HEK293 (cell line): ENCODE measurements around the gene DDX56.

Source experiments
- CTCF ChIP-seq: fragments of 450-650 bp; formaldehyde crosslinking; IDR thresholded peaks from 2 replicates; pipeline ENCODE4 v1.5.1; 2016; ENCODE audit warnings: missing biosample characterization, missing genetic modification characterization
- ELK4 ChIP-seq: IDR thresholded peaks from 2 replicates; pipeline ENCODE4 v1.6.1; 2011; ENCODE audit warnings: mild to moderate bottlenecking, low read depth, low read length, borderline replicate concordance
- FEZF1 ChIP-seq: fragments of 450-650 bp; formaldehyde crosslinking; IDR thresholded peaks from 2 replicates; pipeline ENCODE4 v1.5.1; 2016; ENCODE audit warnings: missing biosample characterization, missing genetic modification characterization
- HIC1 ChIP-seq: fragments of 450-650 bp; formaldehyde crosslinking; IDR thresholded peaks from 2 replicates; pipeline ENCODE4 v1.5.1; 2016; ENCODE audit warnings: missing biosample characterization, missing genetic modification characterization
- KLF1 ChIP-seq: fragments of 450-650 bp; formaldehyde crosslinking; IDR thresholded peaks from 2 replicates; pipeline ENCODE4 v1.5.1; 2016; ENCODE audit warnings: missing biosample characterization, missing genetic modification characterization
- KLF10 ChIP-seq: fragments of 450-650 bp; IDR thresholded peaks from 2 replicates; pipeline ENCODE4 v1.5.1; 2018; ENCODE audit warnings: missing biosample characterization, mild to moderate bottlenecking, missing genetic modification characterization
- KLF7 ChIP-seq: fragments of 450-650 bp; formaldehyde crosslinking; IDR thresholded peaks from 2 replicates; pipeline ENCODE4 v1.5.1; 2016; ENCODE audit warnings: missing biosample characterization, missing genetic modification characterization, borderline replicate concordance
- MYNN ChIP-seq: fragments of 450-650 bp; formaldehyde crosslinking; IDR thresholded peaks from 2 replicates; pipeline ENCODE4 v1.5.1; 2016; ENCODE audit warnings: missing biosample characterization, missing genetic modification characterization, borderline replicate concordance
- PRDM10 ChIP-seq: fragments of 450-650 bp; formaldehyde crosslinking; IDR thresholded peaks from 2 replicates; pipeline ENCODE4 v1.5.1; 2016; ENCODE audit warnings: missing biosample characterization, missing genetic modification characterization
- RBAK ChIP-seq: fragments of 450-650 bp; formaldehyde crosslinking; IDR thresholded peaks from 2 replicates; pipeline ENCODE4 v1.5.1; 2016; ENCODE audit warnings: missing biosample characterization, missing genetic modification characterization
- TRIM28 ChIP-seq: IDR thresholded peaks from 2 replicates; pipeline ENCODE4 v1.6.1; 2011; ENCODE audit warnings: low read length, control low read depth, borderline replicate concordance
- YY2 ChIP-seq: fragments of 450-650 bp; formaldehyde crosslinking; IDR thresholded peaks from 2 replicates; pipeline ENCODE4 v1.5.1; 2016; ENCODE audit warnings: missing biosample characterization, missing genetic modification characterization
- ZIC2 ChIP-seq: fragments of 450-650 bp; formaldehyde crosslinking; IDR thresholded peaks from 2 replicates; pipeline ENCODE4 v1.5.1; 2016; ENCODE audit warnings: missing biosample characterization, missing genetic modification characterization
- ZNF132 ChIP-seq: fragments of 450-650 bp; formaldehyde crosslinking; IDR thresholded peaks from 2 replicates; pipeline ENCODE4 v1.5.1; 2017; ENCODE audit warnings: missing biosample characterization, missing genetic modification characterization, borderline replicate concordance
- ZNF155 ChIP-seq: fragments of 450-650 bp; formaldehyde crosslinking; IDR thresholded peaks from 2 replicates; pipeline ENCODE4 v1.5.1; 2016; ENCODE audit warnings: missing biosample characterization, missing genetic modification characterization
- ZNF174 ChIP-seq: fragments of 450-650 bp; formaldehyde crosslinking; IDR thresholded peaks from 2 replicates; pipeline ENCODE4 v1.5.0; 2017; ENCODE audit warnings: missing biosample characterization, mild to moderate bottlenecking, missing genetic modification characterization
- ZNF280C ChIP-seq: fragments of 450-650 bp; formaldehyde crosslinking; IDR thresholded peaks from 2 replicates; pipeline ENCODE4 v1.5.1; 2016; ENCODE audit warnings: missing biosample characterization, missing genetic modification characterization
- ZNF311 ChIP-seq: fragments of 450-650 bp; formaldehyde crosslinking; IDR thresholded peaks from 2 replicates; pipeline ENCODE4 v1.5.1; 2017; ENCODE audit warnings: missing biosample characterization, missing genetic modification characterization, borderline replicate concordance
- ZNF488 ChIP-seq: fragments of 450-650 bp; formaldehyde crosslinking; IDR thresholded peaks from 2 replicates; pipeline ENCODE4 v1.5.1; 2016; ENCODE audit warnings: missing biosample characterization, missing genetic modification characterization
- ZNF521 ChIP-seq: fragments of 450-650 bp; formaldehyde crosslinking; IDR thresholded peaks from 2 replicates; pipeline ENCODE4 v1.5.1; 2017; ENCODE audit warnings: missing biosample characterization, mild to moderate bottlenecking, missing genetic modification characterization
- ZNF558 ChIP-seq: fragments of 450-650 bp; formaldehyde crosslinking; IDR thresholded peaks from 2 replicates; pipeline ENCODE4 v1.5.1; 2016; ENCODE audit warnings: missing biosample characterization, missing genetic modification characterization
- ZNF629 ChIP-seq: fragments of 450-650 bp; formaldehyde crosslinking; IDR thresholded peaks from 2 replicates; pipeline ENCODE4 v1.5.1; 2017; ENCODE audit warnings: missing biosample characterization, missing genetic modification characterization
- ZNF777 ChIP-seq: fragments of 450-650 bp; formaldehyde crosslinking; IDR thresholded peaks from 2 replicates; pipeline ENCODE4 v1.5.1; 2017; ENCODE audit warnings: missing biosample characterization, missing genetic modification characterization, borderline replicate concordance
- ZNF837 ChIP-seq: fragments of 450-650 bp; formaldehyde crosslinking; IDR thresholded peaks from 2 replicates; pipeline ENCODE4 v1.5.1; 2016; ENCODE audit warnings: missing biosample characterization, missing genetic modification characterization
- ZNF843 ChIP-seq: fragments of 450-650 bp; formaldehyde crosslinking; IDR thresholded peaks from 2 replicates; pipeline ENCODE4 v1.5.1; 2016; ENCODE audit warnings: missing biosample characterization, missing genetic modification characterization
- ZSCAN18 ChIP-seq: fragments of 450-650 bp; formaldehyde crosslinking; IDR thresholded peaks from 2 replicates; pipeline ENCODE4 v1.5.1; 2016; ENCODE audit warnings: missing biosample characterization, missing genetic modification characterization

The DDX56 gene

GRCh38 chr7:44606341-44607140 lies 32.8 kb upstream of the DDX56 start, which contains the start of gene OGDH (continued):
- no peak for TF ChIP-seq ELK4
- TF ChIP-seq ZNF558 (tag by site-specific recombination): no peak
- TF ChIP-seq ZNF843: peak; percentile 66; the same call in 1 of the 2 replicates
- no peak for TF ChIP-seq ZNF280C (tag by site-specific recombination)
- no peak for TF ChIP-seq HIC1
- no peak for TF ChIP-seq ZNF521 (tag by site-specific recombination)
- TF ChIP-seq ZNF155 (tag by site-specific recombination): no peak
- no peak for TF ChIP-seq YY2 (tag by site-specific recombination)
- TF ChIP-seq KLF10 (tag by site-specific recombination): no peak; the same call in none of the 2 replicates
- peak; percentile 91 for TF ChIP-seq KLF1
- peak; percentile 58; the same call in 1 of the 2 replicates for TF ChIP-seq PRDM10 (tag by site-specific recombination)
- no peak for TF ChIP-seq ZNF837 (tag by site-specific recombination)
- no peak for TF ChIP-seq ZSCAN18 (tag by site-specific recombination)
- peak; percentile 73 for TF ChIP-seq ZIC2 (tag by site-specific recombination)
- no peak; the same call in 1 of the 2 replicates for TF ChIP-seq ZNF777 (tag by site-specific recombination)
- no peak for TF ChIP-seq ZNF311 (tag by site-specific recombination)
- no peak for TF ChIP-seq CTCF (tag by site-specific recombination)
- TF ChIP-seq ZNF629: peak; percentile 100
- TF ChIP-seq ZNF132: no peak
- no peak for TF ChIP-seq RBAK
- TF ChIP-seq ZNF174 (tag by site-specific recombination): no peak
- TF ChIP-seq KLF7 (tag by site-specific recombination): 0 out of 2 replicates have a peak, but pooled peaks have one; percentile 36
- TF ChIP-seq FEZF1 (tag by site-specific recombination): peak; percentile 12; the same call in 1 of the 2 replicates
- no peak for TF ChIP-seq ZNF488
- TF ChIP-seq MYNN (tag by site-specific recombination): no peak
- TF ChIP-seq TRIM28: no peak
